Naive B cell (primary cell): ENCODE measurements around the gene LENG9. TPM values are rescaled to one million over a fixed set of nuclear protein-coding genes. Genes with fewer than 3 reads are reported as not detected.
"Not testable (repeated sequence)": the region's sequence is repeated elsewhere in the genome, so short reads cannot be mapped to it uniquely, and the experiment has no call there.

Experiments used
- ATAC-seq, 2 donors: fragments of 150-1000 bp; cut with Tn5 transposase; 2 replicates each; pipeline ENCODE4 v1.10.0; 2021; ENCODE audit warnings: low read depth in 2 of 2, mild to moderate bottlenecking in 2 of 2, moderate library complexity in 2 of 2
- DNase-seq: peaks from one replicate; pipeline ENCODE4 v3.0.0; 2022
- H3K27ac Mint-ChIP-seq, 6 donors: one replicate each; pipeline ENCODE4 v1.8.0; 2020 to 2022; ENCODE audit warnings: mild to moderate bottlenecking in 6 of 6, mixed read lengths in 6 of 6, moderate library complexity in 5 of 6, inconsistent platforms in 2 of 6
- H3K27me3 Mint-ChIP-seq, 3 donors: one replicate each; pipeline ENCODE4 v1.8.0; 2021 to 2022; ENCODE audit warnings: mixed read lengths in 3 of 3, mild to moderate bottlenecking in 1 of 3
- H3K36me3 Mint-ChIP-seq, 2 donors: one replicate each; pipeline ENCODE4 v1.8.0; 2020 to 2022; ENCODE audit warnings: mixed read lengths in 2 of 2, inconsistent platforms in 1 of 2, mild to moderate bottlenecking in 1 of 2
- H3K4me1 Mint-ChIP-seq, 3 donors: one replicate each; pipeline ENCODE4 v1.8.0; 2020 to 2022; ENCODE audit warnings: mixed read lengths in 3 of 3, inconsistent platforms in 1 of 3, mild to moderate bottlenecking in 1 of 3, moderate library complexity in 1 of 3
- H3K4me3 Mint-ChIP-seq, 8 donors: one replicate each; pipeline ENCODE4 v1.8.0; 2020 to 2022; ENCODE audit warnings: mild to moderate bottlenecking in 8 of 8, mixed read lengths in 8 of 8, moderate library complexity in 8 of 8, inconsistent platforms in 2 of 8
- H3K9me3 Mint-ChIP-seq, 7 donors: one replicate each; pipeline ENCODE4 v1.8.0; 2020 to 2022; ENCODE audit warnings: mixed read lengths in 7 of 7, mild to moderate bottlenecking in 5 of 7, inconsistent platforms in 2 of 7, moderate library complexity in 1 of 7
- polyA plus RNA-seq, 6 donors: library from polyadenylated mRNA; unstranded; fragments of 300-500 nt; fragmentation: Illumina TruSeq; gene quantifications; one replicate each; pipeline ENCODE4 v1.2.3, GENCODE V29; 2021; ENCODE audit warnings: low read depth in 6 of 6

Gene LENG9
- polyA plus RNA-seq, 6 donors from 2014 or later: 0.20 to 0.62 (median 0.31) TPM; not detected in 1

GRCh38 chr19:54453921-54454780 is 9.4 kb downstream of the LENG9 start:
- Mint-ChIP-seq H3K4me3 (peak overlapping the region in 1 of 8 donors; percentile 21), H3K9me3 (no peaks in the 10 kb centered on the region), H3K27me3 (no peaks in the 10 kb centered on the region), H3K27ac (peak overlapping the region in 2 of 6 donors; percentile 51 to 81), H3K36me3 (peaks cover 6 to 29% of the 10 kb centered on the region in 2 donors), H3K4me1 (peaks cover 33 to 46% (median 35%) of the 10 kb centered on the region in 3 donors)
- ATAC-seq (no peak), DNase-seq (no peak)

GRCh38 chr19:54452626-54453025 is 11.0 kb downstream of the LENG9 start:
- Mint-ChIP-seq H3K4me1 (peaks cover 36 to 49% (median 36%) of the 10 kb centered on the region in 3 donors), H3K4me3 (peak overlapping the region in 1 of 8 donors; percentile 96), H3K27me3 (no peaks in the 10 kb centered on the region), H3K36me3 (peaks cover 6 to 17% of the 10 kb centered on the region in 2 donors), H3K9me3 (peaks cover 0 to 2% (median 0%) of the 10 kb centered on the region in 7 donors), H3K27ac (peak overlapping the region in 1 of 6 donors; percentile 81)
- no peak for DNase-seq
- ATAC-seq: no peak

GRCh38 chr19:54451997-54452396 is 11.6 kb downstream of the LENG9 start:
- Mint-ChIP-seq H3K27me3 (no peaks in the 10 kb centered on the region), H3K4me3 (peak overlapping the region in 2 of 8 donors; percentile 96 to 98), H3K36me3 (peaks cover 6 to 17% of the 10 kb centered on the region in 2 donors), H3K9me3 (peaks cover 0 to 2% (median 0%) of the 10 kb centered on the region in 7 donors), H3K4me1 (peaks cover 38 to 55% (median 39%) of the 10 kb centered on the region in 3 donors), H3K27ac (peak overlapping the region in 1 of 6 donors; percentile 99)
- no peak for DNase-seq
- ATAC-seq: no peak

GRCh38 chr19:54451331-54451871 is 12.2 kb downstream of the LENG9 start:
- ATAC-seq: no peak
- Mint-ChIP-seq H3K36me3 (peaks cover 6 to 17% of the 10 kb centered on the region in 2 donors), H3K27ac (peak overlapping the region in 5 of 6 donors; percentile 95 to 100 (median 99)), H3K4me1 (peaks cover 38 to 55% (median 39%) of the 10 kb centered on the region in 3 donors), H3K4me3 (peak overlapping the region; percentile 89 to 99 (median 98)), H3K27me3 (no peaks in the 10 kb centered on the region), H3K9me3 (peaks cover 0 to 2% (median 0%) of the 10 kb centered on the region in 7 donors)
- DNase-seq: no peak

- peak overlapping the region; percentile 94 to 100 (median 99) for H3K27ac Mint-ChIP-seq
- no peak for DNase-seq
- ATAC-seq: no peak
- H3K27me3 Mint-ChIP-seq: no peaks in the 10 kb centered on the region
- peaks cover 6 to 17% of the 10 kb centered on the region in 2 donors for H3K36me3 Mint-ChIP-seq
- peaks cover 0 to 2% (median 0%) of the 10 kb centered on the region in 7 donors for H3K9me3 Mint-ChIP-seq
- peak overlapping the region; percentile 89 to 99 (median 98) for H3K4me3 Mint-ChIP-seq
- H3K4me1 Mint-ChIP-seq: peaks cover 38 to 55% (median 39%) of the 10 kb centered on the region in 3 donors
Observed at GRCh38 chr19:54449701-54450069, 13.9 kb downstream of the LENG9 start.

- peak; percentile 99 for DNase-seq
- Mint-ChIP-seq H3K27ac (peak within 1 kb of the TSS; percentile 99 to 100 (median 100)), H3K36me3 (peaks cover 6 to 17% of the 10 kb centered on the region in 2 donors), H3K4me1 (peaks cover 34 to 57% (median 39%) of the 10 kb centered on the region in 3 donors), H3K27me3 (no peaks in the 10 kb centered on the region), H3K9me3 (peaks cover 0 to 2% (median 0%) of the 10 kb centered on the region in 7 donors), H3K4me3 (peak within 1 kb of the TSS; percentile 89 to 99 (median 98))
- peak; percentile 86 to 88 for ATAC-seq
Observed at GRCh38 chr19:54448774-54449700, 14.5 kb downstream of the LENG9 start, which contains the start of gene LENG8. LENG8 (plus strand) TSS chr19:54449199; CDS start chr19:54451345, 2,146 bp downstream.

GRCh38 chr19:54448040-54448773 is 15.4 kb downstream of the LENG9 start:
- Mint-ChIP-seq H3K36me3 (peaks cover 6 to 15% of the 10 kb centered on the region in 2 donors), H3K4me3 (peak overlapping the region; percentile 89 to 99 (median 98)), H3K9me3 (peaks cover 0 to 2% (median 0%) of the 10 kb centered on the region in 7 donors), H3K4me1 (peaks cover 34 to 51% (median 37%) of the 10 kb centered on the region in 3 donors), H3K27me3 (no peaks in the 10 kb centered on the region), H3K27ac (peak overlapping the region; percentile 99 to 100 (median 100))
- DNase-seq (no peak), ATAC-seq (peak; percentile 7 to 11)

GRCh38 chr19:54446349-54446748 is 17.2 kb downstream of the LENG9 start:
- not testable (repeated sequence) for DNase-seq, H3K9me3 Mint-ChIP-seq, H3K36me3 Mint-ChIP-seq, ATAC-seq, H3K27ac Mint-ChIP-seq, H3K27me3 Mint-ChIP-seq
- Mint-ChIP-seq H3K4me1 (peaks cover 32 to 39% (median 39%) of the 10 kb centered on the region in 3 donors), H3K4me3 (peak overlapping the region in 3 of 8 donors; percentile 79 to 98 (median 96))

GRCh38 chr19:54444737-54445136 is 18.8 kb downstream of the LENG9 start:
- Mint-ChIP-seq H3K27ac (peak overlapping the region in 2 of 6 donors; percentile 15 to 51), H3K36me3 (peaks cover 0 to 9% of the 10 kb centered on the region in 2 donors), H3K4me3 (peak overlapping the region in 1 of 8 donors; percentile 27), H3K27me3 (no peaks in the 10 kb centered on the region), H3K4me1 (peaks cover 16 to 23% (median 23%) of the 10 kb centered on the region in 3 donors), H3K9me3 (peaks cover 0 to 2% (median 0%) of the 10 kb centered on the region in 7 donors)
- DNase-seq: no peak
- no peak for ATAC-seq

GRCh38 chr19:54440641-54441040 is 22.9 kb downstream of the LENG9 start:
- no peaks in the 10 kb centered on the region for H3K9me3 Mint-ChIP-seq
- H3K4me1 Mint-ChIP-seq: peaks cover 1 to 19% (median 5%) of the 10 kb centered on the region in 3 donors
- H3K27me3 Mint-ChIP-seq: no peaks in the 10 kb centered on the region
- ATAC-seq (no peak), DNase-seq (no peak)
- H3K36me3 Mint-ChIP-seq: peaks cover 0 to 9% of the 10 kb centered on the region in 2 donors
- no peak overlapping the region for H3K4me3 Mint-ChIP-seq
- no peak overlapping the region for H3K27ac Mint-ChIP-seq

- Mint-ChIP-seq H3K4me3 (no peak overlapping the region), H3K9me3 (no peaks in the 10 kb centered on the region), H3K36me3 (peaks cover 0 to 9% of the 10 kb centered on the region in 2 donors), H3K4me1 (peaks cover 8 to 19% (median 14%) of the 10 kb centered on the region in 3 donors), H3K27ac (peak overlapping the region in 2 of 6 donors; percentile 36 to 69), H3K27me3 (no peaks in the 10 kb centered on the region)
- DNase-seq (no peak), ATAC-seq (peak; percentile 47 to 59)
Observed at GRCh38 chr19:54439174-54439851, 24.3 kb downstream of the LENG9 start.
